Pancreas (tissue), 10 donors: ENCODE results near the gene RIGI. TPM values are rescaled to one million over a fixed set of nuclear protein-coding genes. Genes with fewer than 3 reads are reported as not detected.

ENCODE experiments used
- ATAC-seq, 4 donors: fragments of 200-7000 bp; cut with Tn5 transposase; one replicate each; pipeline versions ENCODE4 v1.8.0 to v1.9.1; 2020; ENCODE audit warnings: mild to moderate bottlenecking in 4 of 4, moderate library complexity in 4 of 4
- DNase-seq, 6 donors: peaks; one replicate each; pipeline ENCODE4 v3.0.0-alpha.2; 2020
- FAIRE-seq: peaks from 2 replicates; lab custom pipeline; 2012; peaks lifted over from hg19 to GRCh38; lab: Jason Lieb, UNC
- H3K27ac ChIP-seq, 4 donors: fragments of 200-600 bp; sonication (generic); 1 replicate in 3 of 4; 2 replicates in 1 of 4; pipeline versions ENCODE4 v1.5.0 to v1.8.0; 2020
- H3K27me3 ChIP-seq, 4 donors: fragments of 200-600 bp; one replicate each; pipeline ENCODE4 v1.8.0; 2021
- H3K36me3 ChIP-seq, 3 donors: fragments of 200-600 bp; sonication (generic) in 1 of 3; one replicate each; pipeline versions ENCODE4 v1.5.0 to v1.8.0; 2020 to 2021
- H3K4me1 ChIP-seq, 3 donors: fragments of 200-600 bp; one replicate each; pipeline ENCODE4 v1.8.0; 2021
- H3K4me3 ChIP-seq, 4 donors: fragments of 200-600 bp; sonication (generic) in 2 of 4; one replicate each; pipeline versions ENCODE4 v1.5.0 to v1.8.0; 2020 to 2021
- H3K9me3 ChIP-seq, 4 donors: fragments of 200-600 bp; one replicate each; pipeline ENCODE4 v1.8.0; 2021
- WGBS, 2 donors: extraction: QIAGEN DNeasy Blood & Tissue Kit; methylation state at CpG; one replicate each; pipeline ENCODE4 v1.1.7; 2013; 5-methylcytosine and 5-hydroxymethylcytosine counted together
- intact Hi-C, 3 donors: fragments of 100-400 bp; cut with DNase I; formaldehyde crosslinking; loops; one replicate each; pipeline versions ENCODE4 v1.11.1 to v1.14.2; 2022
- polyA plus RNA-seq, 2 donors: library from polyadenylated mRNA; stranded (reverse); fragments of 200-250 nt; gene quantifications; one replicate each; pipeline ENCODE4 v1.2.3, GENCODE V29; 2013
- total RNA-seq, 6 donors: library from RNA; stranded (reverse); fragmentation: NEBNext Ultra II Directional in 4 of 6; extraction: Animal tissue kit (Norgen Biotek cat#: 25700) in 4 of 6; gene quantifications; one replicate each; pipeline versions ENCODE4 v1.2.1 to v1.2.4, GENCODE V29; 2021 to 2023
- TF ChIP-seq, protein P1 (sequence below), 4 donors: fragments of 200-600 bp; sonication (generic) in 3 of 4; IDR thresholded peaks; one replicate each; pipeline versions ENCODE4 v1.5.0 to v1.8.0; 2021; ENCODE audit warnings: antibody characterized with exemption in 4 of 4
- donor health status: healthy with polysubstance abuse.
- donor health status: DM: no; HTN: no; CAD: no; lungs with moderate emphysema.
- donor health status: DM: no; HTN: no; CAD: no.
- donor health status: control.
- donor health status: control.
- donor health status: Bipolar disorder and iron deficiency.
- donor health status: DM: yes; HTN: yes; CAD: no.
- donor health status: DM: no; HTN: no; CAD: no.
- donor health status: DM: no; HTN: no; CAD: no.
- donor health status: DM: yes; HTN: yes; CAD: no.

RIGI gene
- total and polyA plus RNA-seq, 8 donors, result 2.1 to 10.6 (median 3.9) TPM

DNA sequence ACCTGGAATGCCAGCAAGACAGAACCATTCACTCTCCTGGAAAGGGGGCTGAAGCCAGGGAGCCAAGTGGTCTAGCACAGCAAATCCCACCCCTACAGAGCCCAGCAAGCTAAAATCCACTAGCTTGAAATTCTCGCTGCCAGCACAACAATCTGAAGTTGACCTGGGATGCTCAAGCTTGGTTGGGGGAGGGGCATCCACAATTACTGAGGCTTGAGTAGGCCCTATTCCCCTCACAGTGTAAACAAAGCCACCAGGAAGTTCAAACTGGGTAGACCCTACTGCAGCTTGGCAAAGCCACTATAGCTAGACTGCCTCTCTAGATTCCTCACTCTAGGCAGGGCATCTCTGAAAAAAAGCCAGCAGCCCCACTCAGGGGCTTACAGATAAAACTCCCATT lies 17.3 kb downstream of the RIGI start:
- WGBS, 2 donors, result 98 to 100% methylated on average over 1 of the region's 1 CpG
- Histone ChIP-seq H3K4me3 (no peak overlapping the region), H3K27me3 (no peaks in the 10 kb centered on the region), H3K4me1 (peaks cover 0 to 6% (median 0%) of the 10 kb centered on the region in 3 donors), H3K9me3 (no peaks in the 10 kb centered on the region), H3K27ac (no peak overlapping the region), H3K36me3 (no peaks in the 10 kb centered on the region)
- intact Hi-C loops, result loop anchor here in 2 of 3 donors (10.0 kb wide), 2 partner anchors 74 to 94 kb away; no protein-coding TSS in a partner anchor
- DNase-seq (no peak), FAIRE-seq (no peak), ATAC-seq (no peak)
- TF ChIP-seq, protein P1, sequence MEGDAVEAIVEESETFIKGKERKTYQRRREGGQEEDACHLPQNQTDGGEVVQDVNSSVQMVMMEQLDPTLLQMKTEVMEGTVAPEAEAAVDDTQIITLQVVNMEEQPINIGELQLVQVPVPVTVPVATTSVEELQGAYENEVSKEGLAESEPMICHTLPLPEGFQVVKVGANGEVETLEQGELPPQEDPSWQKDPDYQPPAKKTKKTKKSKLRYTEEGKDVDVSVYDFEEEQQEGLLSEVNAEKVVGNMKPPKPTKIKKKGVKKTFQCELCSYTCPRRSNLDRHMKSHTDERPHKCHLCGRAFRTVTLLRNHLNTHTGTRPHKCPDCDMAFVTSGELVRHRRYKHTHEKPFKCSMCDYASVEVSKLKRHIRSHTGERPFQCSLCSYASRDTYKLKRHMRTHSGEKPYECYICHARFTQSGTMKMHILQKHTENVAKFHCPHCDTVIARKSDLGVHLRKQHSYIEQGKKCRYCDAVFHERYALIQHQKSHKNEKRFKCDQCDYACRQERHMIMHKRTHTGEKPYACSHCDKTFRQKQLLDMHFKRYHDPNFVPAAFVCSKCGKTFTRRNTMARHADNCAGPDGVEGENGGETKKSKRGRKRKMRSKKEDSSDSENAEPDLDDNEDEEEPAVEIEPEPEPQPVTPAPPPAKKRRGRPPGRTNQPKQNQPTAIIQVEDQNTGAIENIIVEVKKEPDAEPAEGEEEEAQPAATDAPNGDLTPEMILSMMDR (IDR thresholded peaks at IDR 0.05), result no peak

DNA sequence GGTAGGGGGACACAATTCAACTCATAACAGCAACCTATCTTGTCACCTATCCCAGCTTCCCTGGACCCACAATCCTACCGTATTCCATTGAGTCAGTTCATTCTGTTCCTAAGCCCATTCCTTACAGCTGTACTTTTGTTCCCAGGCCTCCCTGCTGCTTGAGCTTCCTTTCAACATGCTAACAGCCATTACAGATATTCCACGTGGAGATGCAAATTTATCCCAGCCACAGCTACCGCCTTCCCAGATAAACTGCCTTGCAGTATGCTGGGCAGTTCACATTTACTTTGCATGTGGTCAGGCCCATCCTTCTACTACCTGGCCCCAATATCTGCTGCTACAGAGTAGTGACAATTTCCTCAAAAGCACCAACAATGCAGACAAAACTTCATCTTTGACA lies 23.0 kb downstream of the RIGI start:
- no peak for FAIRE-seq
- H3K4me1 ChIP-seq, result peaks cover 0 to 6% (median 0%) of the 10 kb centered on the region in 3 donors

DNA sequence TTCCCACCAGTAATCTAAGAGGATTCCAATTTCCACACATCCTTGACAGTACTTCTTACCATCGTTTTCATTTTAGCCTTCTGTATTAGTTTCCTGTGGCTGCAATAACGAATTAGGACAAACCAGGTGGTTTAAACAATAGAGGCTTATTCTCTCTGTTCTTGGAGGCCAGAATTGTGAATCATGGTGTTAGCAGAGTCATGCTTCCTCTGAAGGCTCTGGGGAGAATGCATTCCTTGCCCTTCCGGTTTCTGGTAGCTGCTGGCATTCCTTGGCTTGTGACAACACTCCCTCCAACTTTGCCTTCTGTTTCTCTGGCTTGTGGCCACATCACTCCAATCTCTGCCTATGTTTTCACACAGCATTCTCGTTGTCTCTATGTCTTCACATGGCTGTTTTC lies 23.5 kb downstream of the RIGI start:
- TF ChIP-seq, protein P1 (IDR thresholded peaks at IDR 0.05), result no peak
- FAIRE-seq (no peak), DNase-seq (no peak), ATAC-seq (no peak)
- WGBS, 2 donors, result 54 to 73% methylated on average over 4 of the region's 4 CpGs
- Histone ChIP-seq H3K36me3 (peaks cover 0 to 20% (median 0%) of the 10 kb centered on the region in 3 donors), H3K4me1 (peaks cover 0 to under 1% (median 0%) of the 10 kb centered on the region in 3 donors), H3K4me3 (no peak overlapping the region), H3K27me3 (no peaks in the 10 kb centered on the region), H3K9me3 (no peaks in the 10 kb centered on the region), H3K27ac (no peak overlapping the region)
- intact Hi-C loops, result loop anchor here in 2 of 3 donors (10.0 kb wide), 2 partner anchors 68 to 88 kb away; no protein-coding TSS in a partner anchor

More for the DNA sequence above, 23.0 kb downstream of the RIGI start:
- no peak for DNase-seq
- no peaks in the 10 kb centered on the region for H3K9me3 ChIP-seq
- no peak overlapping the region for H3K27ac ChIP-seq
- H3K36me3 ChIP-seq, result peaks cover 0 to 17% (median 0%) of the 10 kb centered on the region in 3 donors
- WGBS, 2 donors, result 86 to 90% methylated on average over 3 of the region's 3 CpGs
- intact Hi-C loops, result loop anchor here in 2 of 3 donors (10.0 kb wide), 2 partner anchors 68 to 88 kb away; no protein-coding TSS in a partner anchor
- no peak for ATAC-seq
- H3K4me3 ChIP-seq, result no peak overlapping the region
- H3K27me3 ChIP-seq, result no peaks in the 10 kb centered on the region
- TF ChIP-seq, protein P1 (IDR thresholded peaks at IDR 0.05), result no peak

DNA sequence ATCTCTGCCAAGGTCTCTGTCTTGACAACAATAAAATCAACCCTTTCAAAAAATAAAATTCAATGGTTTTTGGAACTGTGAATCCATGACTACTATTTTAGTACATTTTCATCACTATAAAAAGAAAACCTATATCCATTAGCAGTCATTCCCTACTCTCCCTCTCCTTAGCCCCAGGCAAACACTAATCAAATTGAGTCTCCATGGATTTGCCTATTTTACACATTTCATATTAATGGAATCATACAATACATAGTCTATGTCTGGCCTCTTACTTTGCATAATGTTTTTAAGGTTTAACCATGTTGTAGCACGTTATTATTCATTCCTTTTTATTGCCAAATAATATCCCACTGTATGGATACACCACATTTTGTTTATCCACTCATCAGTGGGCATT lies 24.1 kb downstream of the RIGI start:
- ATAC-seq, result no peak
- FAIRE-seq, result no peak
- TF ChIP-seq, protein P1 (IDR thresholded peaks at IDR 0.05), result no peak
- Histone ChIP-seq H3K27me3 (no peaks in the 10 kb centered on the region), H3K36me3 (peaks cover 0 to 20% (median 0%) of the 10 kb centered on the region in 3 donors), H3K27ac (no peak overlapping the region), H3K9me3 (no peaks in the 10 kb centered on the region), H3K4me3 (no peak overlapping the region), H3K4me1 (no peaks in the 10 kb centered on the region)
- WGBS, 2 donors, result 80 to 96% methylated on average over 1 of the region's 1 CpG
- DNase-seq, result no peak
- intact Hi-C loops, result loop anchor here in 2 of 3 donors (10.0 kb wide), 2 partner anchors 67 to 87 kb away; no protein-coding TSS in a partner anchor

DNA sequence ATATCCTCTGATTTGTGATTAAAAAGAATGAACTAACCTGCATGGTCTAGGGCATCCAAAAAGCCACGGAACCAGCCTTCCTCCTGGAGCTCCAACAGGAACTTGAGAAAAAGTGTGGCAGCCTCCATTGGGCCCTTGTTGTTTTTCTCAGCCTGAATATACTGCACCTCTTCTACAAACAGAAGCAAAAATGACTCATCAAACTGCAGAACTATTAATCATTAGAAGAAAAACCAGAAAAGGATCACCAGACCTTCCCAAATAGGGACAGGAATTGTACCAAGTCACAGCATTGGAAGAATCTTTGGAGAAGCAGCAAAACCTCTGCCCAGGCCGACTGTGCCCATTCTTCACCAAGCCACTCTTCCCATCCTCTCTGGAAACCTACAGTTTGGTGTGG lies 25.2 kb downstream of the RIGI start:
- intact Hi-C loops, result loop anchor here in 2 of 3 donors (10.0 kb wide), 2 partner anchors 66 to 86 kb away; no protein-coding TSS in a partner anchor
- ATAC-seq (no peak), DNase-seq (no peak), FAIRE-seq (no peak)
- peaks cover 0 to 20% (median 0%) of the 10 kb centered on the region in 3 donors for H3K36me3 ChIP-seq
- WGBS, 2 donors, result 86 to 97% methylated on average over 2 of the region's 2 CpGs
- TF ChIP-seq, protein P1 (IDR thresholded peaks at IDR 0.05), result no peak
- no peak overlapping the region for H3K4me3 ChIP-seq
- no peaks in the 10 kb centered on the region for H3K4me1 ChIP-seq
- no peak overlapping the region for H3K27ac ChIP-seq
- H3K9me3 ChIP-seq, result no peaks in the 10 kb centered on the region
- H3K27me3 ChIP-seq, result no peaks in the 10 kb centered on the region
